ENCODE results near the gene THRAP3. TPM values are rescaled to one million over a fixed set of nuclear protein-coding genes. Genes with fewer than 3 reads are reported as not detected.
A peak's percentile ranks its signal among the peaks of the same experiment; 100 is the strongest.

The THRAP3 gene
- total RNA-seq, 1 experiment from 2014 or later, result 55.7 TPM

DNA sequence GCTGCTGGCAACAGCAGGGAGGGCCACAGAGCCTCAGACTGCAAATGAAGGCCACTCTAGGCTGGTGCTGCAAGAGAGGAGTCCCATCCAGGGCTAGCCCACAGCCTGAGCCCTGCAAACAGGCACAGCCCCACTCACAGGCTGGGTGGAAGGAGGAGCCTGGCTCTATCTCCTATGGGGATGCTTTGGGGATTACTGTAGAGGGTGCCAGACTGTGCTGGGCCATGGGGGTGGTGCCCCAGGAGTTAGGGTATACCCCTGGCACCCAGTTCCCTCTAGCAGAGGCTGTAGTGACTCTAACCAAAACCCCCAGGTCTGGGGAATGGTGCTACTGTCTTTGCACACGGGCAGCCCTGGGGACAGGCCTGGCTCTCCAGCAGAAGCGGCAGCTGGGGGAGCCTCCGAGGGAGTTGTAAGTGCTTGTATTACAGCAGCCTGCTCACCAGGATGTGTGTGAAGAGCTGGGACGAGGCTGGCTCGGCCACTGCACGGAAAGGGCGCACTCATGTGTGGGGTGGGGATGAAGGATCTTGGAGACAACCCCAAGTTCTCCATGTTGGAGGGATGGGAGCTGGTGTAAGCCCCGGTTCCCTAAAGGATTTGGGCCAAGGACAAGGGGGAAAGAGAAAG lies 122.6 kb downstream of the THRAP3 start:
- ATAC-seq (no peak), DNase-seq (no peak)
- H3K27me3 ChIP-seq (ENCODE audit: low read length), result no peaks in the 10 kb centered on the region
- peaks cover 27% of the 10 kb centered on the region; the same call in 1 of the 2 replicates for H3K36me3 ChIP-seq (ENCODE audit: low read depth, low read length)
- TF ChIP-seq EZH2phosphoT487 (IDR thresholded peaks at IDR 0.05; ENCODE audit: borderline replicate concordance, low read length) (no peak), EZH2 (IDR thresholded peaks at IDR 0.05; ENCODE audit: low read length, unreplicated experiment) (no peak)
- TF ChIP-seq, protein P1, sequence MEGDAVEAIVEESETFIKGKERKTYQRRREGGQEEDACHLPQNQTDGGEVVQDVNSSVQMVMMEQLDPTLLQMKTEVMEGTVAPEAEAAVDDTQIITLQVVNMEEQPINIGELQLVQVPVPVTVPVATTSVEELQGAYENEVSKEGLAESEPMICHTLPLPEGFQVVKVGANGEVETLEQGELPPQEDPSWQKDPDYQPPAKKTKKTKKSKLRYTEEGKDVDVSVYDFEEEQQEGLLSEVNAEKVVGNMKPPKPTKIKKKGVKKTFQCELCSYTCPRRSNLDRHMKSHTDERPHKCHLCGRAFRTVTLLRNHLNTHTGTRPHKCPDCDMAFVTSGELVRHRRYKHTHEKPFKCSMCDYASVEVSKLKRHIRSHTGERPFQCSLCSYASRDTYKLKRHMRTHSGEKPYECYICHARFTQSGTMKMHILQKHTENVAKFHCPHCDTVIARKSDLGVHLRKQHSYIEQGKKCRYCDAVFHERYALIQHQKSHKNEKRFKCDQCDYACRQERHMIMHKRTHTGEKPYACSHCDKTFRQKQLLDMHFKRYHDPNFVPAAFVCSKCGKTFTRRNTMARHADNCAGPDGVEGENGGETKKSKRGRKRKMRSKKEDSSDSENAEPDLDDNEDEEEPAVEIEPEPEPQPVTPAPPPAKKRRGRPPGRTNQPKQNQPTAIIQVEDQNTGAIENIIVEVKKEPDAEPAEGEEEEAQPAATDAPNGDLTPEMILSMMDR (conservative IDR thresholded peaks at IDR 0.05; ENCODE audit: low read depth, low read length), result no peak
- no peaks in the 10 kb centered on the region for H4K20me1 ChIP-seq (ENCODE audit: low read length)
- no peak overlapping the region for H3K4me2 ChIP-seq (ENCODE audit: low read length)
- ChIA-PET CTCF (no interaction called here), POLR2A (ENCODE audit: unreplicated experiment) (interaction anchor here (0.6 kb wide), 1 partner anchor 40 kb away, joined by 4 read pairs; no protein-coding TSS in a partner anchor)
- intact Hi-C loops (cut with micrococcal nuclease), result no loop called here
- peaks cover 45% of the 10 kb centered on the region for H3K4me1 ChIP-seq (ENCODE audit: insufficient read depth, low read length)
- BruUV-seq (replicated peaks), result no TSS peak
- H3K9me2 ChIP-seq (replicated peaks; ENCODE audit: low read length), result no peaks in the 10 kb centered on the region
- no peaks in the 10 kb centered on the region for H3F3A ChIP-seq (ENCODE audit: low read length, unreplicated experiment)
- H3K9ac ChIP-seq (ENCODE audit: low read length), result no peak overlapping the region
- H3K4me3 ChIP-seq (ENCODE audit: low read length), result no peak overlapping the region
- H3K9me3 ChIP-seq (ENCODE audit: low read length), result no peaks in the 10 kb centered on the region
- H3K27ac ChIP-seq (ENCODE audit: low read length), result no peak overlapping the region
- H3K79me2 ChIP-seq (ENCODE audit: low read length), result no peaks in the 10 kb centered on the region
- no peak overlapping the region for H2AFZ ChIP-seq (ENCODE audit: low read length)

DNA sequence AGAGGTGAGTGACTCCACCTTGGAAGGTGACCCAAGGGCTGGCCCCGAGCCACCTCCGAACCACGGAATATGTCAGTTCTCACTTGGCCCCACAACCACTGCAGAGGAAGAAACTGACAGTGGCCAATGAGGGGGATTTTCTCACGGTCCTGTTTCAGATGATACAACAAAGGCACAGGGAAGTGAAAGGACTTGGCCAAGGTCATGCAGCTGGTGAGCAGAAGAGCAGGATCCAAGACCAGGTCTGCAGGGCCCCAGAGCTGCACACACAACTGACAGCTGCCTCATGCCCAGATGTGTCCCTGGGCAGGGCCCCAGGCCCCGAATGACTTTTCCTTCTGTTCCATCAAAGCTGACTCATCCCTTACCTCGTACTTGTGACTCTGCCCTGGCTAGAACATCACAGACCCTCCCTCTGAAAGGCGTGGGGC lies 125.0 kb downstream of the THRAP3 start:
- ChIA-PET POLR2A (ENCODE audit: unreplicated experiment) (no interaction called here), CTCF (no interaction called here)
- Histone ChIP-seq H2AFZ (ENCODE audit: low read length) (no peak overlapping the region), H3K9me3 (ENCODE audit: low read length) (no peaks in the 10 kb centered on the region), H3K9me2 (replicated peaks; ENCODE audit: low read length) (no peaks in the 10 kb centered on the region), H3K36me3 (ENCODE audit: low read depth, low read length) (peaks cover 23% of the 10 kb centered on the region; the same call in 1 of the 2 replicates), H3K79me2 (ENCODE audit: low read length) (no peaks in the 10 kb centered on the region), H3K4me1 (ENCODE audit: insufficient read depth, low read length) (peaks cover 49% of the 10 kb centered on the region), H3K4me2 (ENCODE audit: low read length) (peak overlapping the region; percentile 24; the same call in 1 of the 2 replicates), H3F3A (ENCODE audit: low read length, unreplicated experiment) (no peaks in the 10 kb centered on the region), H3K27ac (ENCODE audit: low read length) (peak overlapping the region; percentile 92), H3K9ac (ENCODE audit: low read length) (no peak overlapping the region), H3K4me3 (ENCODE audit: low read length) (no peak overlapping the region), H3K27me3 (ENCODE audit: low read length) (no peaks in the 10 kb centered on the region), H4K20me1 (ENCODE audit: low read length) (no peaks in the 10 kb centered on the region)
- BruUV-seq (replicated peaks), result no TSS peak
- ATAC-seq (0 out of 2 replicates have a peak, but pooled peaks have one; percentile 4), DNase-seq (peak; percentile 74)
- intact Hi-C loops (cut with micrococcal nuclease), result loop anchor here (1.0 kb wide), 1 partner anchor 42 kb away; no protein-coding TSS in a partner anchor
- no peak for TF ChIP-seq EZH2phosphoT487 (IDR thresholded peaks at IDR 0.05; ENCODE audit: borderline replicate concordance, low read length)
- TF ChIP-seq EZH2 (IDR thresholded peaks at IDR 0.05; ENCODE audit: low read length, unreplicated experiment), result no peak
- TF ChIP-seq, protein P1 (conservative IDR thresholded peaks at IDR 0.05; ENCODE audit: low read depth, low read length), result no peak

DNA sequence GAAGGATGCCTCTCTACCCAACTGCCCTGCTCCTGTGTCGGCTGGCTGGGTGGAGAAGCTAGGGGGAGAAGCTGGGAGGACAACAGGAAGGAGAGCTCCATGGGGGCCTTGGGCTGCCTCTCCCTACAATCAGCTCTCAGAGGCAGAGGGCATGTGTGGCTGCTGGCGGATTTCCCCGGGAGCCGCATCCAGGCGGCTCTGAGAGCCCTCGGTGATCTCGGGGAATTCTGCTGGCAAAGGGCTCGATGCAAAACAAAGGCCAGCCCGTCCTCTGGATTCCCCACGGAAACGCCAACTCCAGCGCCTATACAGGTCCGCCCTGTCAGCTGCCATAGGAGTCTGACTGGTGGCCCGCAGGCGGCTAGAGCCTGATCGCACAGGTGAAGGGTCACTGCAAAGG lies 125.6 kb downstream of the THRAP3 start:
- H2AFZ ChIP-seq (ENCODE audit: low read length), result no peak overlapping the region
- no peak overlapping the region for H3K4me3 ChIP-seq (ENCODE audit: low read length)
- no peaks in the 10 kb centered on the region for H3K9me2 ChIP-seq (replicated peaks; ENCODE audit: low read length)
- no peaks in the 10 kb centered on the region for H3K9me3 ChIP-seq (ENCODE audit: low read length)
- CTCF ChIA-PET, result interaction anchor here (2.3 kb wide), 1 partner anchor 50 kb away, joined by 11 read pairs; no protein-coding TSS in a partner anchor
- ATAC-seq (no peak), DNase-seq (no peak)
- H3K27ac ChIP-seq (ENCODE audit: low read length), result peak overlapping the region; percentile 92
- peaks cover 49% of the 10 kb centered on the region for H3K4me1 ChIP-seq (ENCODE audit: insufficient read depth, low read length)
- no peaks in the 10 kb centered on the region for H3F3A ChIP-seq (ENCODE audit: low read length, unreplicated experiment)
- intact Hi-C loops (cut with micrococcal nuclease), result loop anchor here (1.0 kb wide), 1 partner anchor 43 kb away; no protein-coding TSS in a partner anchor
- peak overlapping the region; percentile 67 for H3K9ac ChIP-seq (ENCODE audit: low read length)
- H3K79me2 ChIP-seq (ENCODE audit: low read length), result no peaks in the 10 kb centered on the region
- 0 out of 2 replicates have a peak overlapping the region, but pooled peaks have one; percentile 11 for H3K4me2 ChIP-seq (ENCODE audit: low read length)
- TF ChIP-seq, protein P1 (conservative IDR thresholded peaks at IDR 0.05; ENCODE audit: low read depth, low read length), result no peak
- TF ChIP-seq EZH2phosphoT487 (IDR thresholded peaks at IDR 0.05; ENCODE audit: borderline replicate concordance, low read length) (no peak), EZH2 (IDR thresholded peaks at IDR 0.05; ENCODE audit: low read length, unreplicated experiment) (no peak)
- no TSS peak for BruUV-seq (replicated peaks)
- POLR2A ChIA-PET (ENCODE audit: unreplicated experiment), result no interaction called here
- peaks cover 25% of the 10 kb centered on the region for H3K36me3 ChIP-seq (ENCODE audit: low read depth, low read length)
- no peaks in the 10 kb centered on the region for H3K27me3 ChIP-seq (ENCODE audit: low read length)
- no peaks in the 10 kb centered on the region for H4K20me1 ChIP-seq (ENCODE audit: low read length)

All from PC-3 (cell line).